GM12892 (cell line): ENCODE results near the gene MCM6.

Experiments used
- POLR2AphosphoS5 ChIP-seq: IDR thresholded peaks from 2 replicates; pipeline ENCODE4 v1.6.1; 2011; ENCODE audit warnings: low read depth, low read length, control low read depth
- TAF1 ChIP-seq: IDR thresholded peaks from 2 replicates; pipeline ENCODE4 v1.6.1; 2011; ENCODE audit warnings: low read depth, mild to moderate bottlenecking, control low read depth, low read length, borderline replicate concordance

GRCh38 chr2:135916207-135916606, 40.0 kb upstream of the MCM6 start:
- no peak for TF ChIP-seq POLR2AphosphoS5
- no peak for TF ChIP-seq TAF1
